Choroid plexus epithelial cell (primary cell): ENCODE measurements around the gene METTL24.
"Not testable (repeated sequence)": the region's sequence is repeated elsewhere in the genome, so short reads cannot be mapped to it uniquely, and the experiment has no call there.

Experiments used
- DNase-seq: peaks from one replicate; pipeline ENCODE4 v3.0.0-alpha.2; 2010; ENCODE audit warnings: low read depth
- H3K4me3 ChIP-seq: 2 replicates; pipeline ENCODE4 v1.5.1; 2011; ENCODE audit warnings: low read depth, mild to moderate bottlenecking, control low read depth, low read length, moderate library complexity
- TF ChIP-seq, protein P1 (sequence below): conservative IDR thresholded peaks from 2 replicates; pipeline ENCODE4 v1.5.1; 2011; ENCODE audit warnings: low read depth, mild to moderate bottlenecking, control low read depth, inconsistent platforms, low read length, moderate library complexity

The METTL24 gene

DNA sequence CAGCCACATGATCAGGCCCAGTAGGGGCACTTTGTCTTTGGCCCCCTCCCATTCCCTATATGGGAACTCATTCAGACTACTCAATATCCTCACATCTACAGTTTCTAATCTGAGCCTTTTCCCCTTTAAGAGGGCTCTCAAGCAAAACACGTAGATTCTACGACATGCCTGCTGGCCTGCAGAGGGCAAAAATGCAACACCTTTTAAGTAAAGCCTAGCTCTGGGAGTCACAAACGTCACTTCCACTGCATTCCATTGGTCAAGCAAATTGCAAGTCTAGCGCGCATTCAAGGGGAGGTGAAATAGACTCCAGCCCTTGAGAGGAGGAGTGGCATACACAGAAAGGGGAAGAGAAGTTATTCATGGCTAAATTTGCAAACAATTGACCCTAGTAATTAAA is 107.3 kb downstream of the METTL24 start:
- TF ChIP-seq, protein P1, sequence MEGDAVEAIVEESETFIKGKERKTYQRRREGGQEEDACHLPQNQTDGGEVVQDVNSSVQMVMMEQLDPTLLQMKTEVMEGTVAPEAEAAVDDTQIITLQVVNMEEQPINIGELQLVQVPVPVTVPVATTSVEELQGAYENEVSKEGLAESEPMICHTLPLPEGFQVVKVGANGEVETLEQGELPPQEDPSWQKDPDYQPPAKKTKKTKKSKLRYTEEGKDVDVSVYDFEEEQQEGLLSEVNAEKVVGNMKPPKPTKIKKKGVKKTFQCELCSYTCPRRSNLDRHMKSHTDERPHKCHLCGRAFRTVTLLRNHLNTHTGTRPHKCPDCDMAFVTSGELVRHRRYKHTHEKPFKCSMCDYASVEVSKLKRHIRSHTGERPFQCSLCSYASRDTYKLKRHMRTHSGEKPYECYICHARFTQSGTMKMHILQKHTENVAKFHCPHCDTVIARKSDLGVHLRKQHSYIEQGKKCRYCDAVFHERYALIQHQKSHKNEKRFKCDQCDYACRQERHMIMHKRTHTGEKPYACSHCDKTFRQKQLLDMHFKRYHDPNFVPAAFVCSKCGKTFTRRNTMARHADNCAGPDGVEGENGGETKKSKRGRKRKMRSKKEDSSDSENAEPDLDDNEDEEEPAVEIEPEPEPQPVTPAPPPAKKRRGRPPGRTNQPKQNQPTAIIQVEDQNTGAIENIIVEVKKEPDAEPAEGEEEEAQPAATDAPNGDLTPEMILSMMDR, result no peak
- no peak for DNase-seq

DNA sequence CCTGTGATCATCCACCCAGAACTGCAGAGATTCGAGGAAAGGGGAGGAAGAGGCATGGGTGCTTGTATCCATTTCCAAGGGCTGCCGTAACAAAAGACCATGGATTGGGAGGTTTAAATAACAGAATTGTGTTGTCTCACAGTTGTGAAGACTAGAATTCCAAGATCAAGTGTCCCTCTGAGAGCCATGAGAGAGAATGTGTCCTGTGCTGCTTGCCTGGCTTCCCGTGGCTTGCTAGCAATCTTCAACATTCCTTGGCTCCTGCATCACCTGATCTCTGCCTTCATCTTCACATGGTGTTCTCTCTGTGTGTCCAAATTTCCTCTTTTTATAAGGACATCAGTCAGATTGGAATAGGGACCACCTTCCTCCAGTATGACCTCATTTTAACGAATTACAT is 108.1 kb downstream of the METTL24 start:
- DNase-seq, result no peak
- H3K4me3 ChIP-seq, result no peak overlapping the region
- TF ChIP-seq, protein P1, result no peak

More for the DNA sequence above, 107.3 kb downstream of the METTL24 start:
- no peak overlapping the region for H3K4me3 ChIP-seq

DNA sequence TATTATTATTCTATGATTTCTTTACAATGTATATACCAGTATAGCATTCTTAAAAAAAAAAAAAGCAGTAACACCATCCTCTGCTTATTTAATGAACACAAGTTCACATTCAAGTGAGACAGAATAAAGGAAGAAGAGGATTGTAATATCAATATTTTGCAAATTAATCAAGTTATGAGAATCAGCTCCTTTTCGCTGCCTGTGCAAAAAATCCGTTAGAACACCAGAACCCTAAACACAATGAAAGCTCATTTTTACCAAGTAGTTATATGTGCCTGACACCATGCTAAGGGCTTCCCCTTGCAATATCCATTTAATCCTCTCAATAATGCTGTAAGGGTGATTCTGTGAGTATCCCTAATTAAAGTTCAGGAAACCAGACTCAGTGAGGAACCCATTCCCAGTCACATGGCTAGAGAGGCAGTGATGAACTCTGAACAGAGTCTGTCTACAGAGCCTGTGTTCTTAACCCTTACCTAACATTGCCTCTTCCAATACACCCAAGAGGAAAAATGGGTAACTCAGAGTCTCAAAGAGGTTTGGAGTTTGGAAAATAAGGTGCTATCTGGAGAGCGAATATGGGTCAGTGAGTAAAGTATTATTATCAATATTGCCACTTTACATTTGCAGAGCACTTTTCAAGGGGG is 111.1 kb downstream of the METTL24 start:
- no peak overlapping the region for H3K4me3 ChIP-seq
- TF ChIP-seq, protein P1, result no peak

DNA sequence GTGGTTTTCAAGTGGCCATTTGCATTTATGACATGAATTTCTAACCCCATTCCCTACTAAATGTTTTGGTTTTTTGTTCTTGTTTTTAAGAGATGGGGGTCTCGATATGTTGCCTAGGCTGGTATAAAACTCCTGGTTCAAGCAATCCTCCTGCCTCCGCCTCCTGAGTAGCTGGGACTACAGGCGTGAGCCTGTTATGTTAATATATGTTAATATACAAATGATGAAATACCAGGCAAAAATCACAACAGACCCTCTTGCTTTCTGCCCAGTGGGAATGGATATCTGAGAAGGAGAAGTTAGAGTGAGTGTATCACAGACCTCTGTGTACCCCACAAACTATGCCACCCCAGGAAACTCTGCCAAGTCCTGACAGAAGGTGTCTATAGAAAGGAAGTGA is 111.8 kb downstream of the METTL24 start:
- H3K4me3 ChIP-seq, result no peak overlapping the region
- TF ChIP-seq, protein P1, result no peak
- no peak for DNase-seq

More for the DNA sequence above, 111.1 kb downstream of the METTL24 start:
- DNase-seq, result no peak

DNA sequence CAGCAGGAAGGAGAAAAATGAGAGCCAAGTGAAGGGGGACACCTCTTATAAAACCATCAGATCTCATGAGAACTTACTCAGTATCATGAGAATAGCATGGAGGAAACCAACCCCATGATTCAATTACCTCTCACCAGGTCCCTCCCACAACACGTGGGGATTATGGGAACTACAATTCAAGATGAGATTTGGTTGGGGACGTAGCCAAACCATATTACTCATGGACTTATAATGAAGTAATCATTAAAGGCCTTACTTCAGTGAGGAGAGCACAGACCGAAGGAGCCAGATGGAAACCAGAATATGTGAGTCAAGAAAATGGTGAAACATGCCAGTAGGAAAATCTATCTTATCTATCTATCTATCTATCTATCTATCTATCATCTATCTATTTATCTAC is 113.5 kb downstream of the METTL24 start:
- DNase-seq, H3K4me3 ChIP-seq: not testable (repeated sequence)

DNA sequence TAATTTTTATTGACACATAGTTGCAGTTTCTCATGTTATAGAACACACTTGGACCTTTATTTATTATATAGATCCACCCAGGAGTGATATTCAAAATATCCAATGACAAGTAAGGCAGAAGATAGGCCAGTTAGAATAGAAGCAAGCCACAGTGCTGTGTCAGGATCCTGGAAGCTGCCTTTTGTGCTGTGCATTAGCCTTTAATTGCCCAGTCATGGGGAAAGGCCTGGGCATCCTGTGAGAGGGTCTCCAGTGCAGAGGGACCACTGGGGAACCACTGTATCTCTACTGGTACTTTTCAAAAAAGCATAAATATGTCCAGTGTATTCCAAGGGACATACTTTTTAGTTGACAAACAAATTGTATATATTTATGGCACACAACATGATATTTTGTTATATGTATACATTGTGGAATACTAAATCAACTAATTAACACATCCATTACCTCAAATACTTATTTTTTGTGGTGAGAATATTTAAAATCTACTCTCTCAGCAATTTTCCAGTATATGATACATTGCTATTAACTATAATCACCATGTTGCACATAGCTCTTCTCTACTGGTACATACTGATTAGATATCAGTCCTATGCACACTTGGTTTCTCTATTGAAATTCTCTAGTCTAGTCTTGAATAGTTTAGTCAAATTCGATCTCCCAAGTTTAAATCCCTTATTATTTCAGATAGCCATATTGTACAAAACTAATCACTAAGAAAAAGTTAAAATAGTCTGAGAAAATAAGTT is 118.4 kb downstream of the METTL24 start:
- no peak for DNase-seq
- TF ChIP-seq, protein P1, result no peak
- no peak overlapping the region for H3K4me3 ChIP-seq

DNA sequence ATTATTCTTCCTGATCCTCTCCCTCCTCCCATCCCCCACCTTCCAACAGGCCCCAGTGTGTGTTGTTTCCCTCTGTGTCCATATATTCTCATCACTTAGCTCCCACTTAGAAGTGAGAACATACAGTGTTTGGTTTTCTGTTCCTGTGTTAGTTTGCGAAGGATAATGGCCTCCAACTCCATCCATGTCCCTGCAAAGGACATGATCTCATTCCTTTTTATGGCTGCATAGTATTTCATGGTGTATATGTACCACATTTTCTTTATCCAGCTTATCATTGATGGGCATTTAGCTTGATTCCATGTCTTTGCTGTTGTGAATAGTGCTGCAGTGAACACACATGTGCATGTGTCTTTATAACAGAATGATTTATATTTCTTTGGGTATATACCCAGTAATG is 122.1 kb downstream of the METTL24 start:
- H3K4me3 ChIP-seq, DNase-seq: not testable (repeated sequence)

DNA sequence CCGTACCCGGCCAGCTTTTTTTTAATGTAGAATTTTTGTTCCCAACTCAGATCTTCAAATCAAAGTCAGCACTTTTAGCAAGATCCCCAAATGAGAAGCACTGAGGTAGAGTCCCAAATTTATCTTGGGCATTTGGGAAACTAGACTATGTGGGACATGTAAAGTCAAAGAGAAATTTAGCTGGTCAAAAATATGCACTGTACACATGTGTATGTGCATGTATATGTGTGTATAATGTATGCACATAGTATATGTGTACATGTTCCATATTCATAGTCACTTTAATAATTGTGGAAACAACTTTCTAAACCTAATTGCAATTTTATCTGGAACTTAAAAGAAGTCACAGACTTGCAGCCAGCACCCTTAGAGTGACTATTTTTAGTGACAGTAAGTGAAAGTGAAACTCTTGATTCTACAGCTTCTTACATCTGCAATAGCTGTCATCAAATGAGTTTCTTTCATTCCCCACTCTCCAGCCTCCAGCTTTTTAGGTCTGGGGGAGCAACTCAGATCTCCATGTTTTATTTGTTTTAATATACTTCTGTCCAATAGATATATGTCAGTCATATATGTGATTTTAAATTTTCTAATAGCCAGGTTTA is 124.3 kb downstream of the METTL24 start:
- no peak overlapping the region for H3K4me3 ChIP-seq
- TF ChIP-seq, protein P1, result no peak
- DNase-seq, result peak; percentile 66
